Measurements from ENCODE around the gene TOX2.

Gene TOX2

GRCh38 chr20:44001667-44002596 is 87.3 kb downstream of the TOX2 start:
- no peak for DNase-seq (ENCODE audit: low read depth)

- DNase-seq (ENCODE audit: low read depth): no peak
These were observed 88.2 kb downstream of the TOX2 start for GRCh38 chr20:44002861-44003260.

GRCh38 chr20:44003609-44004008 is 89.0 kb downstream of the TOX2 start:
- DNase-seq (ENCODE audit: low read depth): no peak

GRCh38 chr20:44004306-44004915 is 89.8 kb downstream of the TOX2 start:
- no peak for DNase-seq (ENCODE audit: low read depth)

- DNase-seq (ENCODE audit: low read depth): no peak
These were observed 91.0 kb downstream of the TOX2 start for GRCh38 chr20:44005661-44006060.

- no peak for DNase-seq (ENCODE audit: low read depth)
These were observed 91.5 kb downstream of the TOX2 start for GRCh38 chr20:44006126-44006525.

- DNase-seq (ENCODE audit: low read depth): no peak
These were observed 91.9 kb downstream of the TOX2 start for GRCh38 chr20:44006578-44006977.

- DNase-seq (ENCODE audit: low read depth): no peak
These were observed 94.4 kb downstream of the TOX2 start for GRCh38 chr20:44008806-44009678.

- DNase-seq (ENCODE audit: low read depth): no peak
These were observed 95.0 kb downstream of the TOX2 start for GRCh38 chr20:44009679-44009992.

- no peak for DNase-seq (ENCODE audit: low read depth)
These were observed 95.6 kb downstream of the TOX2 start for GRCh38 chr20:44010162-44010704.

- DNase-seq (ENCODE audit: low read depth): no peak
These were observed 96.7 kb downstream of the TOX2 start for GRCh38 chr20:44011251-44011940.

GRCh38 chr20:44012466-44013226 is 98.0 kb downstream of the TOX2 start:
- DNase-seq (ENCODE audit: low read depth): no peak

GRCh38 chr20:44014807-44015732 is 100.4 kb downstream of the TOX2 start:
- no peak for DNase-seq (ENCODE audit: low read depth)

GRCh38 chr20:44015733-44016103 is 101.1 kb downstream of the TOX2 start:
- no peak for DNase-seq (ENCODE audit: low read depth)

- no peak for DNase-seq (ENCODE audit: low read depth)
These were observed 101.9 kb downstream of the TOX2 start for GRCh38 chr20:44016525-44016924.

- DNase-seq (ENCODE audit: low read depth): no peak
These were observed 102.6 kb downstream of the TOX2 start for GRCh38 chr20:44017211-44017610.

GRCh38 chr20:44017905-44018258 is 103.2 kb downstream of the TOX2 start:
- DNase-seq (ENCODE audit: low read depth): no peak

GRCh38 chr20:44018259-44018941 is 103.7 kb downstream of the TOX2 start:
- DNase-seq (ENCODE audit: low read depth): peak; percentile 39

GRCh38 chr20:44018942-44019637 is 104.4 kb downstream of the TOX2 start:
- DNase-seq (ENCODE audit: low read depth): no peak
